ENCODE results near the gene TRIM54. TPM values are rescaled to one million over a fixed set of nuclear protein-coding genes. Genes with fewer than 3 reads are reported as not detected.
"Not testable (repeated sequence)": the region's sequence is repeated elsewhere in the genome, so short reads cannot be mapped to it uniquely, and the experiment has no call there.

The TRIM54 gene
- polyA plus RNA-seq, 4 donors, result 3.4 to 8.7 (median 4.7) TPM

DNA sequence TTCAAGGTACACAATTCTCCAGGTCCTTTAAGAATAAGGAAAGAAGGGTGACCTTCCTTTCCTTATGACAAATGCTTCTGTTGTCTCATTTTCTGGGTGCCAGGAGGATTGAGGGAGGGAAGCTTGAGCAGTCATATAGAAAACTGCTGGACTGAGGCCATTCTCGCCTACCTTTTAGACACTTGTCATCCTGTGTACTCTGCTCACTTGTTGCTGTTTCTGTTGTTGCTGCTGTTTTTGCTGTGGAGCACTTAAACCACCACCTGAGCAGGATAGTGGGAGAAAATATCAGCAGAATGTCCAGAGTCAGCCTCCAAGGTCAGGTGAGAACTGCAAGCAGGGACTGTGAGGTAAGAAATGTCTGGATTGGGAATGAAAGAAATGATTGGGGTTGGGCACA lies 4.2 kb upstream of the TRIM54 start:
- no peak for DNase-seq (ENCODE audit: low read depth in 4 of 4, low spot score in 2 of 4)

DNA sequence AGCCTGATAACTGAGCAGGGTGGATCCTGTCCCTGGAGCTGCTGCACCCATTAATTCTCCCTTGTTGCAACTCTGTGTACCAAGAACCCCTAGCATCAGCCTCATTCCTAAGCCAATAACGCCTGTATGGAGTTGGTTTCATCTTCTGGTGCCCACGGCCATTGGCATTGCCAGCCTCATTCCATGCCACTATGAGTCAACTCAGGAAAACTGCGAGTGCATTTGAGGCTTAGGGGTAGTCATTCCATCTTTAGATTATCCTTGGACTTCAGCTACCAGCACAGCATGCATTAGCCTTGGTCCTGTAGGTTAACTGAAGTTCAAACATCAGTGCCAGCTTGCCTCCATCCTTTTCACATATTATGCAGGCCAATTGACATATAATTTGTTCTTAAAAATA lies 1.4 kb upstream of the TRIM54 start:
- DNase-seq (ENCODE audit: low read depth in 4 of 4, low spot score in 2 of 4), result no peak

DNA sequence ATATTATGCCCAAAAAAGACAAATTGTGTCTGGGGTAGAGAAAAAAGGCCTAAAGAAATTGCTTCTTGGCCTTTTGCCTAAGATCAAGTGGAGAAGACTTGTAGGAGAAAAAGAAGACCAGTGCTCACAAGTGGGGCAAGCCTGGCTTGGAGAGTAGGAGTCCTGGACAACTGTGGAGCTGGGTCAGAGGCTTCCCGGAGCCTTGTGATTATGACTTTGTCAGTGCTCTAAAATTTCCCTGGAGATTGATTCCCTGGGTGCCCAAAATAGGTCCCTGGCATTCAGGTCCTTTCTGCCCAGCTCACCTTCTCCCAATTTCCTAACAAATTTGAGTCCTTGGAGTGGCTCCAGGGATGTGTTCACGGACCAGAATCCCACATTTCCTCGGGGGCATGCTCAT lies 787 bp upstream of the TRIM54 start:
- DNase-seq (ENCODE audit: low read depth in 4 of 4, low spot score in 2 of 4), result no peak

- DNase-seq (ENCODE audit: low read depth in 4 of 4, low spot score in 2 of 4), result no peak
Observed at GRCh38 chr2:27282892-27283291, 663 bp downstream of the TRIM54 start.

DNA sequence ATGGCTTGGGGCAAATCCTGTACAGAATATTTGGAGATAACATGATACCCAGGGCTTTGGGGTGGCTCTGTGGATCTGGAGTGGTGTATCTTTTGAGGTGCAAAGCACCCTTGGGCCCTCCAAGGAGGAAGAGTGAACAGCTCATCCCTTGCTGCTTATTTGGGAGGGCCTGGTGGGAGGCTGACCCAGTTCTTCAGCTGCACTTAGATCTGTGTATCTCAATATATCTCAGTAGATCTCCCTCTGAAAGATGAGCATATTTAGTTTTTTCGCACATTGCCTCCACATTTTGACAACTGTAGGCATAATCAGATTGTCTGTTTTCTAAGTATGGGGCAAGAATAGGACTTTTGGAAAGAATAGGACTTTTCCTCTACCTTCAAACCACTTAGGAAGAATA lies 2.8 kb downstream of the TRIM54 start:
- DNase-seq (ENCODE audit: low read depth in 4 of 4, low spot score in 2 of 4), result no peak

GRCh38 chr2:27285481-27285880 lies 3.3 kb downstream of the TRIM54 start:
- DNase-seq (ENCODE audit: low read depth in 4 of 4, low spot score in 2 of 4), result no peak

- DNase-seq (ENCODE audit: low read depth in 4 of 4, low spot score in 2 of 4), result no peak
Observed at GRCh38 chr2:27288610-27289009, 6.4 kb downstream of the TRIM54 start.

DNA sequence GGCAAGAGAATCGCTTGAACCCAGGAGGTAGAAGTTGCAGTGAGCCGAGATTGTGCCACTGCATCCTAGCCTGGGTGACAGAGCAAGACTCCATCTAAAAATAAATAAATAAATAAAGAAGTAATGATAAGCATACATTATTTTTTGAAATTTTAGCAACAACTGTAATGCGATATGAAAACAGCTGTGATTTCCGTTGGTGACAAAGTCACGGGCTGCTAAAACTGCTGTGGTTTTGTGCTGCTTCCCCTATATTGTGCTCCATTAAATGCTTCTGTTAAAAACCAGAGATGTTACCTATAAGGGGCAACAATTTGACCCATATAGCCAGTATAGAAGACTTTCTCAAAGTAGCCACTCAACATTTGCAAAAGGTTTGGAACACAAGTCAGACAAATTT lies 8.3 kb downstream of the TRIM54 start:
- DNase-seq (ENCODE audit: low read depth in 4 of 4, low spot score in 2 of 4), result no peak

DNA sequence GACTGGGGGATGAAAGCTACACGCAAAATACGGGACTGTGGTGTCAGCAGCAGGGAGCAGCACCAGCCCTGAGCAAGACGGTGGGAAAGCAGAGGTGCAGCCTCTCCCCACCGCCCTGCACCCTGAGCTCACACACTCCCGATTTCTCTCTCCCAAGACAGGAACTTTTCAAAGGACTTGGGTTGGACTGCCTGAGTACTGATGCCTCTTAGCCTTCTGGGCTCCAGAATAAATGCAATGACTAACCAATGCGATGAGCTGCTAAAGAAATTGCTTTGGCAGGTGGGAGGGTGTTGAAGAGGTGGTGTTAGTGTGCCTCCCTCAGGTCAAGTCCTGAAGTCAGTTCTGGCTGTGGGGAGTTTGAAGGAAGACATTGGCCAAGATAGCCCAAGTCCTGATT lies 9.6 kb downstream of the TRIM54 start:
- no peak for DNase-seq (ENCODE audit: low read depth in 4 of 4, low spot score in 2 of 4)

GRCh38 chr2:27294928-27295327 lies 12.7 kb downstream of the TRIM54 start:
- no peak for DNase-seq (ENCODE audit: low read depth in 4 of 4, low spot score in 2 of 4)

DNA sequence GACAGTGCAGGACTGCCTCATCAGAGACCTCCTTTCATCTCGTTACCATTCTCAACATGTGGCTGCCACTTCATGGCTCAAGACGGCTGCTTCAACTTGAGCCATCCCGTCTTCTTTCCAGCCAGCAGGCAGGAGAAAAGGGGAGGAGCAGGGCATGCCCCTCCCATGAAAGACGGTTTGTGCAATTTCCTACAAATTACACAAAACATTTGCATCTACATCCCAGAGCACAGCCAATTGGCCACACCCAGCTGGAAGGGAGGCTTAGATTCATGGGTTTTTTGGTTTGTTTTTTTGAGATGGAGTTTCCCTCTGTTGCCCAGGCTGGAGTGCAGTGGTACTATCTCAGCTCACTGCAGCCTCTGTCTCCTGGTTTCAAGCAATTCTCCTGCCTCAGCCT lies 14.3 kb downstream of the TRIM54 start:
- no peak for DNase-seq (ENCODE audit: low read depth in 4 of 4, low spot score in 2 of 4)

DNA sequence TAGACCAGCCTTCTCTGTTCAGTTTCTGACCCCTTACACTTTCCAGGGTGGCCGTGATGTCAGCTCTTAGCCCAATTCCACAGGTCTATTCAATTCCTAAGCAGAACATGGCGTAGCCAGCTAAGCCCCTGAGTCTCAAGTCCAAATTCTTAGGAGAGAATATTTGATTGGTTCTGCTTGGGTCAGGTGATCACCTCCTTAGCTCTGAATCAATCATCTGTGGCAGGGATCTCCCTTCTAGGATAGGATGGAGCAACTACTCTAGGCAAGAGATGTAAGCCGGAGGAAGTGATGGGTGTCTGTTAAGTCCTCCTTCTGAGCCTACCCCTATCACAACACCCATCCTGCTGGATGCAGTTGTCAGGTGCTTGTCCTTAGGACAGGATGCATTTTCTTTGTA lies 15.0 kb downstream of the TRIM54 start:
- DNase-seq (ENCODE audit: low read depth in 4 of 4, low spot score in 2 of 4), result no peak

DNA sequence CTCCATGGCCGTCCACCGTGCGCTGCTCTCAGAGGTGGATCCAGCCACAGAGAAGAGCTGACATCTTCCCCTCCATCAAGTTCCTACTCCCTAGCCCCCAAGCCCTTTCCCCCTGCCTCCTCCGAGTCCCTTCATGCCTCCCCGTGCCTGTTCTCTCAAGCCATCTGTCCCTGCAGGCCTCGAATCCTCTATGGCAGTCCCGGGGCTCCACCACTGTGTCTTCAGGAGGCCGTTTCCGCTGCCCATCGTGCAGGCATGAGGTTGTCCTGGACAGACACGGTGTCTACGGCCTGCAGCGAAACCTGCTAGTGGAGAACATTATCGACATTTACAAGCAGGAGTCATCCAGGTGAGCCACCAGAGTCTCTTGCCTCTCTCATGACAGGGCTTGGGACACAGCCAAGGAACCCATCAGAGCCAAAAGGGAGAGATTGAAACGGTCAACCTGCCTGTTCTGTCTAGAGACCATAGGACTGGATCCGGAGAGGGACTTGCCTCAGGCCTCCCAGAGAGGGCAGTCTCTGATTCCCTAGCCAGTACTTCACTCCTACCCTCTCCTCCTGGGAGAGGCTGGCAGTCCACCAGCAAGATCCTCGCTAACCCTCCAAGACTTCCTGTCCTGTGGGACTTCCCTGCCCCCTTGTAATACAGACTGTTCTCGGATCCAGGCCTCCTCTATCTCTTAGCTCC lies 16.3 kb downstream of the TRIM54 start:
- no peak for DNase-seq (ENCODE audit: low read depth in 4 of 4, low spot score in 2 of 4)

- not testable (repeated sequence) for DNase-seq (ENCODE audit: low read depth in 4 of 4, low spot score in 2 of 4)
Observed at GRCh38 chr2:27300606-27301005, 18.4 kb downstream of the TRIM54 start.

DNA sequence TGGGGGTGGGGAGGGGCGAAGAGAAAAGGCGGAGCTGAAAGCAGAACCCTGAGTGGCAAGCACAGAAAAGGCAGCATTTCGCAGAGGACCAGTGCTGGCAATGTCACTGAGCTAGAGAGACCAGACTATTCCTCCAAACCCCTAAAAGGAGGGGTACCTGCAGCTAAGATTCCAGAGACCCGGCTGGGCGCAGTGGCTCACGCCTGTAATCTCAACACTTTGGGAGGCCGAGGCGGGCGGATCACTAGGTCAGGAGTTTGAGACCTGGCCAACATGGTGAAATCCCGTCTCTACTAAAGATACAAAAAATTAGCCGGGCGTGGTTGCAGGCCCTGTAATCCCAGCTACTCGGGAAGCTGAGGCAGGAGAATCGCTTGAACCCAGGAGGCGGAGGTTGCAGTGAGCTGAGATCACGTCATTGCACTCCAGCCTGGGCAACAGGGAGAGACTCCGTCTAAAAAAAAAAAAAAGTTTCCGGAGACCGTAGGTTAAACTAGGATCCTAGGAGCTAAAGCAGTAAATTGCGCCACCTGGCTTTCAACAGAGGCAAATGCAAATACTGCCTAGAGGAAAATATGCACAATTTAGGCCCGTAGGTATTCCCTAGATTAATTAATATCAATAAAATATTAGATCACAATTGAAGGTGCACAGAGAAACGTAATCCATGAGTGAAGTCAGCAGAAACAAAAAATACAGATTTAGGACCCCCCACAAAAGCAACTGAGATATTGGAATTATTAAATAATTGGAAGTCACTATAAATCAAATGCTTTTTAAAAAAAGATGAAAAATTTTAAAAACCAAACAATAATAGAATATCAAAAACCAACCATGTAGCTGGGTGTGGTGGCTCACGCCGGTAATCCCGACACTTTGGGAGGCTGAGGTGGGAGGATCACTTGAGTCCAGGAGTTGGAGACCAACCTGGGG lies 21.1 kb downstream of the TRIM54 start:
- no peak for DNase-seq (ENCODE audit: low read depth in 4 of 4, low spot score in 2 of 4)

- no peak for DNase-seq (ENCODE audit: low read depth in 4 of 4, low spot score in 2 of 4)
Observed at GRCh38 chr2:27304488-27305240, 22.4 kb downstream of the TRIM54 start.

- no peak for DNase-seq (ENCODE audit: low read depth in 4 of 4, low spot score in 2 of 4)
Observed at GRCh38 chr2:27305516-27305915, 23.3 kb downstream of the TRIM54 start.

DNA sequence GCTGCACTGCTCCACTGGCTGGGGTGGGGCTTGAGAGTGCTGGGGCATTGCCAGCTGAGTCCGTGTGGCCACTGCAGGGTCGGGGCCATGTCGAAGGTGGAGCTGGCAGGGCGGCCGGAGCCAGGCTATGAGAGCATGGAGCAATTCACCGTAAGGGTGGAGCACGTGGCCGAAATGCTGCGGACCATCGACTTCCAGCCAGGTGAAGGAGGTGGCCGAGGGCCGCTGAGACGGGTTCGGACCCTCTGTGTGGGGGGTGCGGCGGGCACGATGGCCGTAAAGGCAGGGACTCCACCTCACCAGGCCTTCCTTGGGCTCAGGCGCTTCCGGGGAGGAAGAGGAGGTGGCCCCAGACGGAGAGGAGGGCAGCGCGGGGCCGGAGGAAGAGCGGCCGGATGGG lies 23.9 kb downstream of the TRIM54 start:
- DNase-seq (ENCODE audit: low read depth in 4 of 4, low spot score in 2 of 4), result no peak

GRCh38 chr2:27306573-27307286 lies 24.5 kb downstream of the TRIM54 start:
- no peak for DNase-seq (ENCODE audit: low read depth in 4 of 4, low spot score in 2 of 4)

- no peak for DNase-seq (ENCODE audit: low read depth in 4 of 4, low spot score in 2 of 4)
Observed at GRCh38 chr2:27307287-27307544, 25.0 kb downstream of the TRIM54 start.

Measured in left renal cortex interstitium (tissue), 4 donors.